NCI-H2227 (cell line): ENCODE data around the gene ALKBH3.
A peak's percentile ranks its signal among the peaks of the same experiment; 100 is the strongest.

ENCODE experiments used
- DNase-seq: peaks from one replicate; lab custom pipeline; 2025; ENCODE audit not compliant: unreplicated experiment; lab: John Stamatoyannopoulos, UW

Gene ALKBH3

DNA sequence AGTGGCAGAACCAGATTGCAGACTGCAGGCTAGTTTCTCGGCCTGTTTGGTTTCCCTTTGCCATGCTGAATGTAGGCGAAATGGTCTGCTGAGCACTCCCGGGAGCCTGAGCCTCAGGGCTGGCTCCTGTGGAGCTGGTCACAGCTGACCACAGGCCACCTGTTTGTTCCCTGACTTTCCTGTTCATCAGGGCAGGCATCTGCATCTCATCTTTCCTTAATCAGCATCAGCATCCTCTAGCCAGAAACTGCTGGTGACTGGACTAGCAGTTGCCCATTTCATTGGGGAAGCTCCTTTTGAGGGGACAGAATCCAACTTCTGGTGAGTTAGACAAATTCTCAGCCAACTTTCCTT lies 41.6 kb downstream of the ALKBH3 start:
- DNase-seq, result no peak

DNA sequence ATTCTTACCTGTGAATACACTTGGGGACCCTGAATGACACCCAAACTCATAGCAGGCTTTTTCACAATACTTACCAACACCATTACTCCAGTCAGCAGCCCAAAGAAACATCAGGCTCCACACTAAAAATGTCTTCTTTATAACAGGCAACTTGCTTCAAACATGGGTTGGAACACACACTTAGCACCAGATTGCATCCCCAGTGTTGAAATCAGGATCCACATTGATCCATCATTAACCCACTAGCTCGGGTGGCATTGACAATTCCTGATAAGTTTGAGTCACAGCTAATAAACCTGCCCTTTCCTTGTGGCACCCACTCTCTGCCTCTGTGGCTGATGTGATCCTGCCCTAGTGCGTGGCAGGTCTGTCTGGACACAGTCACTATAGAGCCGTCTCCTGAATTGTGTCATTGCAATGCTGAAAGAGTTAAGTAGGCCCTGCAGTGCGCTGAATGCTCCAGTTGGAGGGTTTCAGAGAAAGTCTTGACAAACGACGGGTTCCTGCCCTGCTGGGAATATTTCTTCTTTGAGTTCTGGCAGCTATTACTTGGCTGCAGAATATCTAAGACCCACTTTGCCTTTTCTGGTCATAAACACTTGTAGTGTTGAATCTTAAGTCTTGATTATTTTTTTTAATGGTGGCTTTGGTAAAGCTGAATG lies 42.2 kb downstream of the ALKBH3 start:
- no peak for DNase-seq

DNA sequence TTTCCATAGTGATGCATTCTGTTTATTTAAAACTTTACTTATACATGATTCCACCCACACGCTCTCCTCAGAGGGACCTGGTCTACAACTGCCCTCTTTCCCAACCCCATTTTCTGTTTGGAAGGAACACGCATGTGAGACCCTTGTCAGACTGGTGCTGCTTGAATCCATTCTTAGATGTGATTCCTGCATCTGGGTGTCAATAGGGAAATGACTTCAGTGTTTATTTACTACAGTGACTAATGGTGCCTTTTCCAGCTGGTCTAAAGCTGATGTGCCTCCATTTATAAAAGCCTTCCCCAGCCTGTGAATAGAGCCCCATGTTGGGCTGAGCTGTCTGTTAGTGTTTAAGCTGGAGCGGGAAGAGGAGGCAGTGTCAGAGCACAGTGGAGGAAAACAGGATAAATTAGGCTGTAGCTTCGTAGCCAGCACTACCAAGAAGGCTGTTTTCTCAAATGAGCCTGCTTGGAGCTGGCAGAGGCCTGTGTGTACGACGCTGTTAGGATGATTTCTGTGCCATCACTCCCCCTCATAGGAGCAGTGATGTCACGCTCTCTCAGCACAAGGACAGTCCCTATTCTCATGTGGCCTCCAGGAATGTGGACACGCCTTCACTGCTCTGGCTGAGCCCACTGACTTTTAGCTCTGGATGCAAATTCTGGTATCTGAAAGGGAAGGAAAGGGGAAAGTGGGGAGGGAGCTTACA lies 42.9 kb downstream of the ALKBH3 start:
- DNase-seq, result peak; percentile 31

DNA sequence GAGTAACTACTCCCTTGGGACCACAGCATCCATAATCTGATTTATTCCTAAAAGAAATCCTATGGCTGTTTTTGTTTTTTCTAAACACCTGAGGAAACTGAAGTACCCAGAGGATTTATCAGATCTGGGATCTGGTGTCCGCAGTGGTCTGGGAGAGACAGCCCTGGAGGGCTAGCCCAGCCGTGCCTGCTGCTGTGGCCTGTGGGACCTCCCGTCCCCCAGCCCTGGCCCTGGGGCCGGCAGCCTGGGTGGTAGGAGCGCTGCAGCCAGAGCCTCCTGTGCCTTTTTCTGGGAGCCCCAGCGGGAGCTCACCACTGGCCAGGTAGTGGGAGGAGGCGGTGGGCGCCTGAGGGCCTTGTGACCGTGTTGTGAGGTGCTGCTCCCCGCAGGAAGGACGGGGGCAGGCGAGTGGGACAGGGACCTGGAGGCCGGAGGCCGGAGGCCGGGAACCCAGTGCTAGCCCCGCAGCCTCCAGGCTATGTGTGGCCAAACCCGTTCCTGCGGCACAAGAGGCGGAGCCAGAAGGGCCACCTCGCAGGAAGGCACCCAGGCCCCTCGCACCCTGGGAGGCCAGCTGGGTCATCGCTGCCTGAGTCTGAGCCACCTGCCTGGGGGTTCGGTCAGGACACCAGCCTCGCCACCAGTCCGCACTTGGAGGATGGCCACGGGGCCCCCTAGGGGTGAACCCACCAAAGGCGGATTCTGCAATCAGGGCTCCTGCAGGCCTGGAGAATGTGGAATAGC lies 43.7 kb downstream of the ALKBH3 start:
- DNase-seq, result no peak

DNA sequence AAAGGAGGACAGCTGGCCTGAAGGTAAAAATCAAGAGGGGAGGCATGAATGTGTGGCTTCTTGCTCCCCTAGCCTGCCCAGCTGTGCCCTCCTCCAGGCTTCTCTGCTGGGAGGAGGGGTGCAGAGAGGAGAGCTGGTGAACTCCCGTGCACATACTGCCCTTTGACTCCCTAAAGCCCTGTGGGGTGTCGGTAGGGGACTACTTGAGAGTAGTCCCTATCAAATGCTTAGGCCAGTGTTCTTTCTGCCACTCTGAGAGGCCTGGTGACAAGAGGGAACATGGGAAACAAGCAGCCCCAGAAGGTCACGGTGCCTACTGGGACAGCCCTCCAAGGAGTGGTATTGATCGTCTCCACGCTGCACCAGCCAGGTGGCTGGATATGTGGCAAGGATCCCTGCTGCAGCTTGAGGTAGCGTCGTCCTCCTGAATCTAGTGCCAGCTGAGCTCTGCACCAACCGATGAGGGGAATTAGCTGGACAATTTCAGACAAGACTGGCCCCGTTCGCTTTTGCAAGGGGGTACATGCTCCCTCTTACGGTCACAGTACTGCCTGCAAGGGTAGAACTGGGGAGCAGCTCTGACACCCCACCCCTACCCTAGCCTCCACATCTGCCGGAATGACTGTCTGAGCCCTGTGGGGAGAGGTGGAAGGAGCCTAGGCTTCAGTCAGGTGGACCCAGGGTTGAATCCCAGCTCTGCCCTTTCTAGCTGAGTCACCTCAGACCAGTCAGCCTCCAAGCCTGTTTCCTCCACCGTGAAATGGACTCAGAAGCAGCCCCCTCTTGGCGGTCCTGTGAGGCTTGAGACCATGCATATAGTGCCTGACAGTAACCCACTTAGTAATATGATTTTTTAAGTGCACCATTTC lies 44.7 kb downstream of the ALKBH3 start:
- peak; percentile 32 for DNase-seq

DNA sequence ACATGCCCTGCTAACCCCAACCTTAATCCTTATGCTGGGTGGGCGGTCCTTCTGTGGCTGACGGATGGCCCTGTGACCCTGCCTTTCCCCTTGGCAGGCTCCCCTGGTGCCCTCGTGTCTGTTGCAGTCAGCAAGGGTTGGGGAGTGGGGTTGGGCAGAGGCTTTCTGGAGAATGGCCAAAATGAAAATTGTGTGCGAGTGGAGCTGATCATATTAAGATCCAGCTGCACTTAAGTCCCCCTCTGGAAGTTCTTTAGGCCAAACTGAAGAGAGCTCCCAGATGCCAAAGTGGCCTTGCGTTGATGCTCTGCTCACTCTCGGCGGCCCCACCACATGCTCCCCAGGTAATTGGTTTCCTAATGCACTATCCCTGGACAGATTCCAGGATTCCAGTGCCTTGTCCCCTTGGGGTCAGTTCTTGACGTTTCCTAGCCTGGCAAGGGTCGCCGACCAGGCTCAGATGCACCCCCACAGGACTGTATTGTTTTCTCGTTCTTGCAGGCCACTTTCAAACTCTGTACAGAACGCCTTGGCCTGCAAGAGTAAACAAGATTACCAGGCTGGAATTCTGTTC lies 45.4 kb downstream of the ALKBH3 start:
- peak; percentile 86 for DNase-seq

DNA sequence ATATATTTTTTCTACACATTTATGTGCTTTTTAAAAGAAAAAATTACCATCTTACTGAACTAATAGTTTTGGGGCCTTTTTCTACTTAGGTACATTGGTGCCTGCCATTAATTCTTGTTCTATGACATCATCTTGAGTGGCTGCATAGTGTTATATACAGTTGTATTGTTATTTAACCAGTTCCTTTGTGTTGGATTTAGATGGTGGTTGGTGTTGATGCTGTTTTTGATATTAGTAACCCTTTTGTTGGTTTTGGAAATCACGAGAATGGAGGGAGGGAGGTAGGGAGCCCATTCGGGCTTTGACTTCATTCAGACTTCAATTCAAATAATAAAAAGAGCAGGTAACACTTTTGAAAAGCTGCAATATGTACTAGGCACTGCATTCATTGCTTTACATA lies 46.4 kb downstream of the ALKBH3 start:
- no peak for DNase-seq

DNA sequence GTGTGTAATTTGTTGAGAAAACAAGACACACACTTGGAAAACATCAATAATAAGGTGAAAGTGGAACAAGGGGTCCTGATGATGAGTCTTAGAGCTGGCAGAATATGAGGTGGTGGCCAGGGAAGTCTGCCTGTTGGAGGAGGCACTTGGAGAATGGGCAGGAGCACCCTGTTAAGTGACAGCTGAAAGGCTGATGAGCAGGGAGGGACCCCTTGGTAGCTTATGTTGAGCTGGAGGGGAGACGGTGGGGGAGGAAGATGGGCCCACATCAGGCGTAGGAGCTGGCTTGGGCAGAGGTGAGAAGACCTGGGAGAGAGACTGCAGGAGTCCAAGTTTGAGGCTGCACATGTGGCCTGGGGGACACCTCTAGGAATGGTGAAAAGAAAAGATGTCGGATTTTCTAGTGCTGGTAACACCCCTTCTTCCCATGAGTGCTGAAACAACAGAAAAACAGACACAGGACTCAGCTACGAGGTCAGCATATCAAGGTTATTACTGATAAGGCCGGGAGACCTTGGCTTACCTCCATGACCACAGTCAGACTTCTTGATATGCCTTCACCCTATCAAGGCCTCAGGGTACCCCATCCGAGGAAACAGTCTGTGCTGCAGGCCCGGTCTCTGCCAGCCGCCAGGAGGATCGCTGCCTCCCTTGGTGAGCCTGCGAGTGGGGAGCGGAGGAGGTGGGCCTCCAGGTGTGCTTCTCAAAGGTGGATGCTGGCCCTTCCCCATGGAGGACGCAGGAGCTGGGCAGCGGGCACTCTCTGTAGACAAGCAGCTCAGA lies 47.5 kb downstream of the ALKBH3 start:
- DNase-seq, result no peak

DNA sequence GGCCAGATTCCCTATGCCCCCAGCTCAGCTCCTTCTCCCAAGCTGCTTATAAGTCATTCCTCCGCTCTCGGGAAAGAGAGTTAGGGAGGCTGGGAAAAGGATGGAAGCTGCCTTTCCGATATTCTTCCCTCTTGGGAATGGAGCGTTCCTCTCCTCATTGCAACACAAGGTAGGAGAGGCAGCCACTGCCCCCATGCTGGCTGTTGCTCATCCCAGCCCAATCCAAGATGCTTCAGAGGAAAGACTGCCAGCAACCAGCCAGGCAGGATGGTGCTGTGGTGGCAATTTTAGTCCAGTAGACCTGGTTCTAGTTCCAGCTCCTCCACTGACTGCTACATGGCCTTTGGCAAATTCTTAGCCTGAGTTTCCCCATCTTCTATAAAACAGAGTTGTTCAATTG lies 48.1 kb downstream of the ALKBH3 start:
- DNase-seq, result no peak

DNA sequence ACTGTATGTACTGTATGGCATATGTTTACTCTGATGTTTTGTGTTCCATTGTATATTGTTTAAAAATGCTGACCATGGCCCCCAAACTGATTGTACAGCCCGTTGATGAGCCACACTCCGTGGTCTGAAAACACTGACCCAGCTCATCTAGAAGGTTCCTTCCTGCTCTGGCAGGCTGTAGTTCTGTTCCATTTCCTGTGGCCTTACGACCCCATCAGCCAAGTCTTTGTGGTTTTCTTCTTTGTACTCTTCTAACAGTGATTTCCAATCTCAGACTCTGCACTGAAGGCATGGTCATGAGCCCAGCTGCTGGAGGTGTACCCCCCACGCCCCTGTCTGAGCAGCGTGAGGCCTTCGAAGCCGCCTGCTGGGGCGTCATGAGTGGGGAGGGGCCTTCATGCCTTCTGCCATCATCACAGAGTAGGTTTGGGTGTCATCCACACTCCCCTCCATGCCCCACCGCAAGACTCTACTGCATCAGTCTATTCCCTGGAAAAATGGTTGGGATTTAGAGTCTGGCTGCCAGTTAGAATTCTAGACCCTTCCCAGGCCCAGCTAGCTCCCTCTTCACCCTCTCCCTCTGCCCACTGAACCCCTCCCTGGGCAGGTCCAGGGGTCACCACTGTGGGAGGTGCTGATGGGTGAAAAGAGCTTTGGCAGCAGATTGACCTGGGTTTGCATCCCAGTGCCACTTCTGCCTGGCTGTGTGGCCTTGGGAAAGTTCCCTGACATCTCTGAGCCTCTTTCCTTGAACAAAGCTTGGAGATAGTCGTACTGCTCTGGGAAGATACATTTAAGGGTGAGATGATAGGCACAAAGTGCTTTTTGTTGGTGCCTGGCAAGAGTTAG lies 50.5 kb downstream of the ALKBH3 start:
- no peak for DNase-seq

DNA sequence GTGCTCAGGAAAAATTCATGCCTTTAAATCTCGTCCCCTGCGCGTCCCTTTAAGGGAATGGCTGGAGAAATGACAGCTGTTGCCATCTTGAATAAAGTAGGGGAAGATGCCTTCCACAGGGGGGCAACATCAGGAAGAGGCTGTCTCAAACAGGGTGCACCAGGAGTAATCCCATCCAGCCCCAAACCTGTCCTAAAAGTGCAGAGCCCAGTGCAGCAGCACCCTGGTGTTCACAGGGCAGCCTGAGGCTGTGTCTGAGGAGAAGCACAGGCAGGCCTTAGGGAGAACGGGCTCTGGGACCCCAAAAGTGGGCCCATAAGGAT lies 51.0 kb downstream of the ALKBH3 start:
- no peak for DNase-seq

DNA sequence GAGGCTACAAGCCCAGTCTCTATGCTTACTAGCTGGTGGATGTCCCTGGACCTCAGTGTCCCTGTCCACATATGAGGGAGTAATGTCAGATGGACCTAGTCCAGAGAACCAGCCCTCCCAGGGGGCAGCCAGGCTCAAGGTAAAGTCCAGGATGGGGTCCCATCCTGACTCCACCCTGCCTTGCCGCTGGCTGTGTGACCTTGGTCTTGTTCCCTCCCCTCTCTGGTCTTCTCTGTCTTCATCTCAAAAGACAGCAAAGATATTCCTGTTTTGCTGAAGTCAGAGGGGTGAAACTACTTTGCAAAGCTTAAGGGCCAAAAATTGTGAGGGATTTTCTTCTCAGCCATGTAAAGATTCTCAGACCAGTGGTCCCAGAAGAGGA lies 52.6 kb downstream of the ALKBH3 start:
- DNase-seq, result no peak

DNA sequence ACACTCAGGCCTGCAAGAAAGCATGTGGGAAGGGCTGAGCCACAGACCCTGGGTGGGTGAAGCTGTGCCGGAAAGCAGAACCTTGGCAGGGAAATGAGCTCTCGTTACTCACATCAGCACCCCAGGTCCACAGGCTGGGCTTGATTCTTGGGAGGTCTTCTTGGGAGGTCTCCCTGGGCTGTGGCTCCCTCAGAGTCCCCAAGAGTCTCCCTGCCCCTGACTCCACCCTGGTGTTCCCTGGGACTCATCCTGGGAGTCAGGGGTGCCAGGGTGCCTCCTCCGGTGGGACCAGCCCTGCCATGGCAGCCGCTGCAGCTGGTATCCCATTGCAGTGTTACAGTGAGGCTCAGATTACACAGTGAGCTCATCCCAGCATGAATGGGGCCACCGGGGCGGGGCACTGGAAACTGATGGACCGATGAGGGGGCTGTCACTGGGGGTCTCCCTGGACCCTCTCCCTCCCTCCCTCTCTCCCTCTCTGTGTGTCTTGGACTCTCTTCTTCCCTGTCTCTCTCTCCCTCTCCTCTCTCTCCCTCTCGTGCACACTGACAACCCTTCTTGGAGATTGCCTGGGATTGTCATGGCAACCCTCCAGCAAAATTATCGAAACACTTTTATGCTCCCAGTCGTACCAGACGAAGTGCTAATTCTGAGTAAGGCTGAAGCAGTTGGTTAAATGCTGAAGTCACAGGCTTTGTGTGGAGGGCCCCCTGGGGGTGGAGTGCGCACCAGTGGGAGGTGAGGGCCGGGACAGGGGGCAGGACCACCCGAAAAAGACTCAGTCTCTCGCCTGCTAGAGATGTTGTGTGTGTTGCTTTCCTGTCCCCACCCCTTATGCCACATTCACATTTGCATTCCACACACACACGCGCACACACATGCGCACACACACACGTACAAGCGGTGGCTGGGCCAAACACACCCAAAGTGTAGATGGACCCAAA lies 53.2 kb downstream of the ALKBH3 start:
- peak; percentile 73 for DNase-seq

DNA sequence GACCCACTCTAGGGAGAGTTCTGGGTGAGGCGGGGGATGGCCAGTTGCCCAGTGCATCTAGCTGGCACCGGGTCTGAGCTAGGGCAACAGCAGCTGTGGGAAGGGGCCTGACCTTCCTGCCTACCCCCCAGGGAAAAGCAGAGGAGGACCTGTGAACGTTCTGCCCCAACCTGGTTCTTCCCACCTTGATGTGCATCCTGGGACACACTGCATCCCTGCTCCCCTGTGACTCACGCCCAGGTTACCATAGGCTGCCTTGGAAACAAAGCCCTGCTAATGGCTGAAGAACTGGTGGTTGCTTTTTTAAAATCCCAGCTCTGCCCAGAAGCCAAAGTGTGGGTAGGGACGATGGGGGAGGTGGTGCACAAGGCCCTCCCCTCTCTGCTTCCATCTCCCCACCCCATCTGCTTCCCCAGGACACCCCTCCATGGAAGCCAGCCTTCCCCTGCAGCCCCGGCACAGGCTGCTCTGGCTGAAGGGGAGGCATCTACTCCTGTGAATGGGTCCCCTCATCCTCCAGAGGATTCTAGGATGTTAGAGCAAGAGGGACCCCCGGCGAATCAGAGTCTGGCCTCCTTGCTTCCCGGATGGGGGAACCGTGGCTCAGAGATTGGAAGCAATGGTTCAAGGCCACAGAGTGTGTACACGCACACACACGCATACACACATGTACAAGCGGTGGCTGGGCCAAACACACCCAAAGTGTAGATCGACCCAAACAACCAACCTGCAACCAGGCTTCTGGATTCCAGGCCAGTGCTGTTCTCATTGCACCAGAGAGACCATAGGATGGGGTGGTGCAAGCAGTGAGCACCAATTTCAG lies 54.2 kb downstream of the ALKBH3 start:
- no peak for DNase-seq

DNA sequence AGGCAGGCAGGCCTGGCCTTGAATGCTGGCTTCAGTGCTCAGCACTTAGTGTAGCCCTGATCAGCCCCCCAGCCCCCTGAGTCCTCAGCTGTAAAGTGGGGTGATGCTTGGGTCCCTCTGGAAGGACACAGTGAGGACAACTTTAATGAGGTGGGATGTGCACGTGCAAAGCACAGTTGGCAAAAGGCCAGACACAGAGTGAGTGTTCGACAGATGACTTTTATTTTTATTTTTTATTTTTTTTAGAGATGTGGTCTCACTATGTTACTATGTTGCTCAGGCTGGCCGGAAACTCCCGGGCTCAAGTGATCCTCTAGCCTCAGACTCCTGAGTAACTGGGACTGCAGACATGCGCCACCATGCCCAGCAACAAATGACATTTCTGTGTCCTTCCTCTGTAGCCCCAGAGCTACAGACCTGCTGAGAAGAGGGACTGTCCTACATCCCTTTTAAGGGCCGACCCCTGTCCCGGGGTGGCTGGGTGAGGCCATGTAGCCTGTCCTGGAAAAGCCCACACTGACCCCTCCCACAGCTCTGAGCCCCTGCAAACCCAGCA lies 54.9 kb downstream of the ALKBH3 start:
- DNase-seq, result no peak

DNA sequence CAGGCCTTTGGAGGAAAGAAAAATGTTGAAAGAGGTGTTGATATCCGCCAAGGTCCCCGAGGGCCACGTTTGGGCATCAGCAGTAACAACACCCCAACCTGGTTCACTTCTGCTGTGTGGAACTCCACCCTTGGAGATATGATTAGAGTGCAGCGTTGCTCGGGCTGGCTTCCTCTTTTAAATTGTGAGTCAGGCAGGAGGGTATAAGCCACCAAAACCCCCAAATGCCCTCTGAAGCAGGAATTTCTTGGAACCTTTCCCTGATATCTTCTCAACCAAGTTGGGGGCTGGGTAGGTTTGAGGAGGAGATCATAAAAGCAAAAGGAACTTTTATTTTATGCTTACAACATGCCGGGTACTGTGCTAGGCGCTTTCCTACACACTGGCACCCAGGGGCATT lies 55.4 kb downstream of the ALKBH3 start:
- no peak for DNase-seq
